Jurkat, Clone E6-1 (cell line): Measurements from ENCODE around the gene CNTN6.

Experiments
- DNase-seq: peaks from one replicate; pipeline ENCODE4 v3.0.0-alpha.2; 2011; ENCODE audit warnings: low read depth, low spot score
- H3K4me3 ChIP-seq: 2 replicates; pipeline ENCODE4 v1.5.1; 2011; ENCODE audit warnings: mild to moderate bottlenecking, low read length, control low read depth, moderate library complexity

CNTN6 gene

GRCh38 chr3:1252061-1252430 is 159.2 kb downstream of the CNTN6 start:
- no peak for DNase-seq
- H3K4me3 ChIP-seq, result no peak overlapping the region

- no peak overlapping the region for H3K4me3 ChIP-seq
- no peak for DNase-seq
These were observed 169.4 kb downstream of the CNTN6 start for GRCh38 chr3:1262246-1262645.

- DNase-seq, result no peak
- H3K4me3 ChIP-seq, result no peak overlapping the region
These were observed 170.3 kb downstream of the CNTN6 start for GRCh38 chr3:1263121-1263520.

- H3K4me3 ChIP-seq, result no peak overlapping the region
- no peak for DNase-seq
These were observed 177.0 kb downstream of the CNTN6 start for GRCh38 chr3:1269808-1270207.

DNA sequence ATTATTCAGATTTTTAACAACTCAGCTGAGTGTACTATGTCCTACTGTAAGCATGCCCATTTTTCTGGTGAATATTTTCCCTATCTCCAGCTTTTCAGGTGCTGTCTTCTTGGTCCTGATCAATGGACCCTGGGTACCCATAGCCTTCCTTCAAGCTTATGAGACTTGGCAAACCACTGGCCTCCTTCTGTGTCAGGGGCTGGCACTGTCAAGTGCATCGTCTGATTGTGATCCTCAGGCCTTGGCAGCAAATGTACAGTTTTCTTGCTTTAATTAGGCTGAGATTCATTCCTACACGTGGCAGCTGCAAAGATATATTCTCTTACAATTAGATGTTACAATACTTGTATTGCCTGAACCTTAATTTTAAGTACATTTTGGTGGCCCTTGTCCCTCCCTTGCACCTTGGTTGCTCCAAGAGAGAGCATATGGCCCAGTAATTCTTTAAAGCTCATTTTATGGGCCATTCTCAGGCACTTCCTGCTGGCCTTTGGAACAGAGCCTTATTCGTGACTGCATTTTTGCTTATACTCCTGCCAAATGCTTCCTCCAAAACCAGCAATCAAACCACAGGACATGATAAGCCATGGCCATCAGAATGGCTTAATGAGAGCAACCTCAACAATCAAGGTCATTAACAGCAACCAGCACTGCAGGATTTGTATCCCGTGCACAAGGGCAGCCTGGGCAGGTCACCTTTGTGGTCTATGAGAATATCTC is 179.9 kb downstream of the CNTN6 start:
- no peak for DNase-seq
- H3K4me3 ChIP-seq, result no peak overlapping the region

DNA sequence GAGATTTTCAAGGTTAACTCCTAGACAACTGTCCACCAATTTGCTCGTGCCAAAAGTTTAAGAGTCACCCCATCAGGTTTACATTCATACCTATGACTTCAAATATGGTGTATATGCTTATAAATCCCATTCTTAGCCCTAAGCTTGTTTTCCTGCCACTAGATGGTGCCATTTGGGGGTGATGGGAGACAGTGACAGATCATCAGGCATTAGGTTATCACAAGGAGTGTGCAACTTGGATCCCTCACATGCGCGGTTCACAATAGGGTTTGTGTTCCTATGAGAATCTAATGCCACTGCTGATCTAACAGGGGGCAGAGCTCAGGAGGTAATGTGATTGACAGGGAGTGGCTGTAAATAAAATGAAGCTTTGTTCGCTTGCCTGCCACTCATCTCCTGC is 182.7 kb downstream of the CNTN6 start:
- no peak overlapping the region for H3K4me3 ChIP-seq
- DNase-seq, result peak; percentile 14

DNA sequence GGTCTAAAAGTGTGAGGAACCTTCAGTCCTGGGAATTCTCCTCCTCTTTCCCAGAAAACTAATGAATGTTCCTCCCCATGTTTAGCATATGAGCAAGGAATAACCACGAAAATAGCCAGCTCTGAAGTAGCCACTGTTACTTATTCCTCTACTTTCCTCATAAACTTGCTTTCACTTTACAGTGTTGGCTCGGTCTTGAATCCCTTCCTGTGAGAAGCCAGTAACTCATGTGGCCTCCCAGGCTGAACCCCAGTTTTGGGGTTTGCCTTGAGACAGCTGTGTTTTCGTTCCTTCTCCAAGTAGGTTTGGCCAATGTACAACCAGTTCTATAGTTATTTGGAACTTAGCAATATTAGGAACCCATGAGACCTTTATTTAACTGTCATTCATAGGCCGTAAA is 195.0 kb downstream of the CNTN6 start:
- DNase-seq, result no peak
- no peak overlapping the region for H3K4me3 ChIP-seq

- DNase-seq, result no peak
These were observed 196.1 kb downstream of the CNTN6 start for GRCh38 chr3:1288805-1289494.

GRCh38 chr3:1292571-1293071 is 199.8 kb downstream of the CNTN6 start:
- no peak for DNase-seq
- no peak overlapping the region for H3K4me3 ChIP-seq

More at GRCh38 chr3:1288805-1289494, 196.1 kb downstream of the CNTN6 start:
- no peak overlapping the region for H3K4me3 ChIP-seq

DNA sequence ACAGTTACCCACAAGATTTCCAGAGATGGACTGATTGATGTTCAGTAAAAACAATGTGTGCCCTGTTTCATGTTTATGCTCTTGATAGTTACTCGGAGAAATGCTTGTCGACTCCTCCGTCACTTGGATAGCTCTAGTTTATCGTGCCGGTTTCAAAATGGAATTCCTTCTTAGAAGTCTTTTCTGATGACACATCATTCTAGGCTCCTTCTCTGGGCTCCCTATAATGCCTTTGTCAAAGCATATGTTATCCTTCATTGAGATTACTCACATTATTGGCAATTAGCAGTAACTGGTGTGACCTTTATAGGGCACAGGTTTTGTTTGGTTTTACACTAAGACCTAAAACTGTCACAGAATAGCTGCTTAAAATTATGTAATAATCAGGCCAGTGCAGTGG is 201.8 kb downstream of the CNTN6 start:
- H3K4me3 ChIP-seq, result no peak overlapping the region
- DNase-seq, result no peak

- no peak overlapping the region for H3K4me3 ChIP-seq
- DNase-seq, result no peak
These were observed 225.6 kb downstream of the CNTN6 start for GRCh38 chr3:1318296-1319005.

- H3K4me3 ChIP-seq, result no peak overlapping the region
- DNase-seq, result no peak
These were observed 233.7 kb downstream of the CNTN6 start for GRCh38 chr3:1326546-1326945.

DNA sequence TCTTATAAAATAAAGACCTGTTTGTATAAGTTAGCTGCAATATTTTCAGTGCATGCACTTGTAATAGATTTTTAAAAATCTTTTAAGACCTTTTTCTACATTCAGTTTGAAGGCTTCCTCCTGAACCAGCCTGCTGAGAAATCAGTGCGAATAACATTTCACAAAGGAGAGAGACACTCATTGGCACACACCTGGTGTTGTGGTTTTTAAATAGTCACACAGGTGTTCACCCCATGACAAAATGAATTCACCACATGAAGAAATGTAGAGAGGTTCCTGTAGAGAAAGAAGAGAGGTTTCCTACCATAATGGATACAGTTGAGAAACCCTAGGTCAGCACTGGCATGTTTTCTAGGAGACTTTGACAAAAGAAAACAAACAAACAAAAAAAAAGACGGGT is 237.3 kb downstream of the CNTN6 start:
- H3K4me3 ChIP-seq, result no peak overlapping the region
- DNase-seq, result peak; percentile 6

DNA sequence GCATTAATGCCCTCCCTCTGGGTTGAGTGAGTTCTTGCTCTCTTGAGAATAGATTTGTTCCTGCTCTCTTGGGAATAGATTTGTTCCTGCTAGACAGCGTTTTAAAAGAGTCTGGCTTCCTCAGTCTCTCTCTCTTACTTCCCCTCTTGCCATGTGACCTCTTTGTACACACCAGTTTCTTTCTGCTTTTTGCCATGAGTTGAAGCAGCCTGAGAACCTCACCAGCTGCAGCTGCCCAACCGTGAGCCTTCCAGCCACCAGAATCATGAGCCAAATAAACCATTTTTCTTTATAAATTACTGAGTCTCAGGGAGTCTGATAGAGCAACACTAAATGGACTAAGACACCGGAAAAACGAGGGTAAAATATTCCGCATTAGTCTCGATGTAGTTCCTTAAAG is 253.6 kb downstream of the CNTN6 start:
- H3K4me3 ChIP-seq, result no peak overlapping the region
- DNase-seq, result no peak

DNA sequence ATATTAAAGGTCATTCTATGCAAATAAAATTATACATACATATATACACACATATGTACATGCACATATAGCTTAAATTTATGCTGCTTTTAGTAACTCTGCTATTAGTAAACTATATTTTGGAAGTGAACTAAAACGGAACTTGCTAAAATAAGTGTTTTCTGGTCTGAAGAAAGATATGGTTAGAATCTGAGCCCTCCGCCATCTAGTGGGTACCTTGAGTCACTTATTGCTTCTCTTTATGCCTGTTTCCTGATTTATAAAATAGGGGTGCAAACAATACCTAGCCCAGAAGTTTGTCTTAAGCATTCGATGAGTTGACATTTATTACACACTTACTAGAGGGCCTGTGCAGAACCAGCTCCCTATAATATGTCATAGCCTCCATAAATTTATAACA is 255.7 kb downstream of the CNTN6 start:
- peak; percentile 10 for DNase-seq
- no peak overlapping the region for H3K4me3 ChIP-seq

- no peak for DNase-seq
- H3K4me3 ChIP-seq, result no peak overlapping the region
These were observed 258.1 kb downstream of the CNTN6 start for GRCh38 chr3:1350885-1351284.

- no peak for DNase-seq
- no peak overlapping the region for H3K4me3 ChIP-seq
These were observed 262.9 kb downstream of the CNTN6 start for GRCh38 chr3:1355691-1356090.

DNA sequence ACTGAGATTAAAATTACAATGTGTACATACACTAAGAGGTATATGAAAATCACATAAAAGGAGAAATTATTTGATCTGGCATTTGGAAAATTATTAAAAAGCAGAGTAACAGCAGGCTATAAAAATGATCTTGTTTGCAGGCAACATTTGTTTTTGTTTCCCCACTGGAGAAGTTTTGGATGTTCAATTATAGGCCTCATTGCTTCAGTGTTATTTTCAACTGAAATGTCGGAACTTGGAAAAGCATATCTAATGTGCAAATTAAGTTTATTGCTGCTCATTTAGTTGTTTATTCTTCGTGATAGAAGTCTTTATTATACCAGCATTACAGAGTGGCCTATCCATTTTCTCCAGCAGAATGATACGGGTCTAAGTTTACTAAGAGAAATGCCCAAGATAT is 263.3 kb downstream of the CNTN6 start:
- no peak overlapping the region for H3K4me3 ChIP-seq
- no peak for DNase-seq

- DNase-seq, result no peak
- no peak overlapping the region for H3K4me3 ChIP-seq
These were observed 272.7 kb downstream of the CNTN6 start for GRCh38 chr3:1365528-1365927.

GRCh38 chr3:1374471-1374870 is 281.6 kb downstream of the CNTN6 start:
- no peak for DNase-seq
- H3K4me3 ChIP-seq, result no peak overlapping the region
